ENCODE data around the gene PHACTR3. TPM values are rescaled to one million over a fixed set of nuclear protein-coding genes. Genes with fewer than 3 reads are reported as not detected.

Gene PHACTR3
- total and polyA plus RNA-seq, 2 donors (not counting 3 experiments of a cell fraction or from before 2014, with no cell fraction given): not detected

- dilution Hi-C loops (cut with MboI; ENCODE audit: extremely low pct_ligation_motif_present, low sequenced_read_pairs) (no loop called here), intact Hi-C loops (cut with micrococcal nuclease) (no loop called here)
- no peak overlapping the region for H3K27ac ChIP-seq (ENCODE audit: insufficient read depth, low read depth, low read length)
- no peaks in the 10 kb centered on the region for H3K36me3 ChIP-seq (ENCODE audit: control insufficient read depth in 2 of 2, extremely low read depth in 1 of 2, insufficient read depth in 2 of 2, low read length in 2 of 2)
- H3K4me1 ChIP-seq (ENCODE audit: control insufficient read depth, extremely low read depth, insufficient read depth, low read length): no peaks in the 10 kb centered on the region
- DNase-seq (ENCODE audit: low read depth, low spot score) (no peak), FAIRE-seq (no peak)
- no peaks in the 10 kb centered on the region for H3K9me3 ChIP-seq (replicated peaks; ENCODE audit: control insufficient read depth, insufficient read depth, low read length)
- H2AFZ ChIP-seq (ENCODE audit: low read depth, low read length): no peak overlapping the region
- POLR2A ChIA-PET: no interaction called here
- no peaks in the 10 kb centered on the region for H3K9me1 ChIP-seq (replicated peaks; ENCODE audit: control insufficient read depth, extremely low read depth, insufficient read depth, low read length)
- no peaks in the 10 kb centered on the region for H4K20me1 ChIP-seq (replicated peaks; ENCODE audit: control insufficient read depth, extremely low read depth, insufficient read depth, low read length)
- H3K79me2 ChIP-seq (ENCODE audit: control insufficient read depth, insufficient read depth, low read length): no peaks in the 10 kb centered on the region
- no peak overlapping the region for H3K4me3 ChIP-seq (replicated peaks in 1 of 3; ENCODE audit: insufficient read depth in 1 of 3, low read depth in 1 of 3, low read length in 3 of 3)
- H3K9ac ChIP-seq (replicated peaks; ENCODE audit: extremely low read depth, insufficient read depth, low read length): no peak overlapping the region
- H3K4me2 ChIP-seq (ENCODE audit: insufficient read depth, low read length): no peak overlapping the region
- no peak for TF ChIP-seq MYC (IDR thresholded peaks at IDR 0.05; ENCODE audit: low read depth, low read length)
- TF ChIP-seq FOS (IDR thresholded peaks at IDR 0.05; ENCODE audit: borderline replicate concordance, insufficient read depth, low read length): no peak
- BruUV-seq (replicated peaks): no TSS peak
- CTCF ChIA-PET: no interaction called here
- no peaks in the 10 kb centered on the region for H3K27me3 ChIP-seq (ENCODE audit: control insufficient read depth in 2 of 2, insufficient read depth in 2 of 2, low read length in 2 of 2)
Measured at GRCh38 chr20:59821788-59822187, 217.4 kb downstream of the PHACTR3 start.

- dilution Hi-C loops (cut with MboI; ENCODE audit: extremely low pct_ligation_motif_present, low sequenced_read_pairs): no loop called here
- no peaks in the 10 kb centered on the region for H4K20me1 ChIP-seq (replicated peaks; ENCODE audit: control insufficient read depth, extremely low read depth, insufficient read depth, low read length)
- POLR2A ChIA-PET: no interaction called here
- no peak for DNase-seq (ENCODE audit: low read depth, low spot score)
- no peaks in the 10 kb centered on the region for H3K9me1 ChIP-seq (replicated peaks; ENCODE audit: control insufficient read depth, extremely low read depth, insufficient read depth, low read length)
- no TSS peak for BruUV-seq (replicated peaks)
- no peaks in the 10 kb centered on the region for H3K4me1 ChIP-seq (ENCODE audit: control insufficient read depth, extremely low read depth, insufficient read depth, low read length)
- H3K36me3 ChIP-seq (ENCODE audit: control insufficient read depth in 2 of 2, extremely low read depth in 1 of 2, insufficient read depth in 2 of 2, low read length in 2 of 2): no peaks in the 10 kb centered on the region
- intact Hi-C loops (cut with micrococcal nuclease): no loop called here
- no peak overlapping the region for H2AFZ ChIP-seq (ENCODE audit: low read depth, low read length)
- H3K79me2 ChIP-seq (ENCODE audit: control insufficient read depth, insufficient read depth, low read length): no peaks in the 10 kb centered on the region
- H3K9me3 ChIP-seq (replicated peaks; ENCODE audit: control insufficient read depth, insufficient read depth, low read length): no peaks in the 10 kb centered on the region
- H3K4me2 ChIP-seq (ENCODE audit: insufficient read depth, low read length): no peak overlapping the region
- TF ChIP-seq EZH2 (IDR thresholded peaks at IDR 0.05; ENCODE audit: borderline replicate concordance, low read depth, low read length, severe bottlenecking): no peak
- no peak for TF ChIP-seq MAX (IDR thresholded peaks at IDR 0.05; ENCODE audit: insufficient read depth, insufficient read length)
- TF ChIP-seq FOS (IDR thresholded peaks at IDR 0.05; ENCODE audit: borderline replicate concordance, insufficient read depth, low read length): no peak
- TF ChIP-seq MYC (IDR thresholded peaks at IDR 0.05; ENCODE audit: low read depth, low read length): no peak
- no peak for TF ChIP-seq GATA2 (IDR thresholded peaks at IDR 0.05; ENCODE audit: insufficient read depth, insufficient read length, low read depth, low read length)
- TF ChIP-seq JUN (IDR thresholded peaks at IDR 0.05; ENCODE audit: borderline replicate concordance, insufficient read depth, insufficient read length, low read depth): no peak
- no peak for TF ChIP-seq POLR2A (IDR thresholded peaks at IDR 0.05; ENCODE audit: low read depth, low read length)
- TF ChIP-seq POLR2AphosphoS5 (IDR thresholded peaks at IDR 0.05; ENCODE audit: insufficient read depth, low read depth, low read length): no peak
- TF ChIP-seq CTCF (IDR thresholded peaks at IDR 0.05; ENCODE audit: extremely low read depth in 1 of 2, insufficient read depth in 1 of 2, low read depth in 1 of 2, low read length in 2 of 2): no peak
- no peaks in the 10 kb centered on the region for H3K27me3 ChIP-seq (ENCODE audit: control insufficient read depth in 2 of 2, insufficient read depth in 2 of 2, low read length in 2 of 2)
- CTCF ChIA-PET: no interaction called here
- no peak overlapping the region for H3K27ac ChIP-seq (ENCODE audit: insufficient read depth, low read depth, low read length)
- no peak for FAIRE-seq
- no peak overlapping the region for H3K9ac ChIP-seq (replicated peaks; ENCODE audit: extremely low read depth, insufficient read depth, low read length)
- no peak overlapping the region for H3K4me3 ChIP-seq (replicated peaks in 1 of 3; ENCODE audit: insufficient read depth in 1 of 3, low read depth in 1 of 3, low read length in 3 of 3)
Measured at GRCh38 chr20:59822291-59823029, 218.1 kb downstream of the PHACTR3 start.
